NCI-H146 treated with DMSO at 0.1 percent for 48 hours (cell line): ENCODE measurements around the gene FLT3LG.

Experiments used
- DNase-seq: peaks from one replicate; lab custom pipeline; 2025; ENCODE audit not compliant: unreplicated experiment; lab: John Stamatoyannopoulos, UW

The FLT3LG gene

GRCh38 chr19:49507803-49508494, 33.9 kb downstream of the FLT3LG start:
- DNase-seq = no peak

GRCh38 chr19:49512970-49513745, 39.1 kb downstream of the FLT3LG start:
- DNase-seq = peak; percentile 78

GRCh38 chr19:49513746-49514118, 39.7 kb downstream of the FLT3LG start:
- peak; percentile 73 for DNase-seq

GRCh38 chr19:49514151-49514550, 40.1 kb downstream of the FLT3LG start:
- DNase-seq = peak; percentile 13

- no peak for DNase-seq
Observed at GRCh38 chr19:49515767-49516166, 41.8 kb downstream of the FLT3LG start.

- no peak for DNase-seq
Observed at GRCh38 chr19:49518033-49518432, 44.0 kb downstream of the FLT3LG start.

- DNase-seq = no peak
Observed at GRCh38 chr19:49520705-49521319, 46.8 kb downstream of the FLT3LG start.

- no peak for DNase-seq
Observed at GRCh38 chr19:49524812-49525455, 50.9 kb downstream of the FLT3LG start.

GRCh38 chr19:49528211-49528771, 54.3 kb downstream of the FLT3LG start:
- no peak for DNase-seq

- no peak for DNase-seq
Observed at GRCh38 chr19:49530708-49531107, 56.7 kb downstream of the FLT3LG start.

GRCh38 chr19:49533551-49534488, 59.8 kb downstream of the FLT3LG start:
- peak; percentile 58 for DNase-seq

GRCh38 chr19:49534632-49535385, 60.8 kb downstream of the FLT3LG start:
- no peak for DNase-seq
